HL-60 (cell line): ENCODE results near the gene ARHGEF11.

ENCODE experiments used
- DNase-seq, 2 experiments: peaks; one replicate each; pipeline ENCODE4 v3.0.0-alpha.2; 2010 to 2020; ENCODE audit warnings: low read depth in 1 of 2, low spot score in 1 of 2
- H3K27ac ChIP-seq: fragments of 250-450 bp; sonication (Bioruptor Pico); replicated peaks from 2 replicates; pipeline ENCODE4 v1.5.1; 2020; ENCODE audit warnings: mild to moderate bottlenecking, moderate library complexity
- H3K27me3 ChIP-seq: fragments of 250-450 bp; sonication (Bioruptor Pico); 2 replicates; pipeline ENCODE4 v1.5.1; 2021; ENCODE audit warnings: mild to moderate bottlenecking, moderate library complexity; ENCODE audit not compliant: insufficient read depth, poor library complexity, severe bottlenecking
- H3K4me3 ChIP-seq: replicated peaks from 2 replicates; pipeline ENCODE4 v1.5.1; 2011; ENCODE audit warnings: mild to moderate bottlenecking, control low read depth, low read length; ENCODE audit not compliant: insufficient read depth
- GABPA ChIP-seq: IDR thresholded peaks from 2 replicates; pipeline ENCODE4 v1.6.1; 2012; ENCODE audit warnings: low read depth
- POLR2AphosphoS5 ChIP-seq: IDR thresholded peaks from 2 replicates; pipeline ENCODE4 v1.6.1; 2012; ENCODE audit warnings: low read depth
- SPI1 ChIP-seq: IDR thresholded peaks from 2 replicates; pipeline ENCODE4 v1.6.1; 2012; ENCODE audit warnings: low read depth, mild to moderate bottlenecking, borderline replicate concordance
- TF ChIP-seq, protein P1 (sequence below): IDR thresholded peaks from one replicate; pipeline ENCODE4 v1.5.1; 2011; ENCODE audit warnings: low read length, control low read depth, inconsistent platforms; ENCODE audit not compliant: insufficient read depth
- TF ChIP-seq, protein P2 (sequence below): IDR thresholded peaks from 2 replicates; pipeline ENCODE4 v1.6.1; 2012; ENCODE audit warnings: low read depth; ENCODE audit not compliant: insufficient replicate concordance

Gene ARHGEF11

DNA sequence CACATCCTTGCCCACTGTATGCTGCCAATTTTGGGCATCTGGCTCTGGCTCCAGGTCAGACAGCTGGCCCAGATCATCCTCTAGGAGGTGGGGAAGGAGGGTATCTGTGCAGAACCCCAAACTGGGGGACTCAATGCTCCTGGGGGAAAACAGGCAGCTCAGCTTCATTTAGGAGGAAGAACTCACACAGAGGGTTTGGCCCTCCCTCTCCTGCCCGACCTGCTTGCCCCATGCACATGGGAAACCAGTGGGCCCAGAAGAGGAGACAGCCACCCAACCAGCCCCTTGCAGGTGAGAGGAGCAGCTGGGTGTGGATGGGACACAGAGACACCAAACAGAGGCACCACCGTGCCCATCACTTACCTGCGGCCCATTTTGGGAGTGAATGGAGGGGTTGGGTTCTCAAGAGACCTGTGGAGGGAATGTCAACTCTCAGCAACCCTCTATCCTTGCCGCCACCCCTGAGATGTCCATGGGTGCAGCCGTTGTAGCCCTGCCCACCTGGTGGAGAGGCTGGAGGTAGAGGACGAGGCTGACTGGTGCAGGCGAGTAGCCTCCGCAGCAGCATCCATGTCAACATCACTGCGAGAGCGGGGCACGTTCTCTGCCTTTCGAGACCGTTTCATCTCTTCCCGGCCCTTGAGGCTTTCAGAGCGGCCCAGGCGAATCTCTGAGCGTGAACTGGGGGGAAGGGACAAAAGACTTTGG lies 97.6 kb downstream of the ARHGEF11 start:
- DNase-seq, result no peak
- H3K27ac ChIP-seq, result no peak overlapping the region
- TF ChIP-seq, protein P1, sequence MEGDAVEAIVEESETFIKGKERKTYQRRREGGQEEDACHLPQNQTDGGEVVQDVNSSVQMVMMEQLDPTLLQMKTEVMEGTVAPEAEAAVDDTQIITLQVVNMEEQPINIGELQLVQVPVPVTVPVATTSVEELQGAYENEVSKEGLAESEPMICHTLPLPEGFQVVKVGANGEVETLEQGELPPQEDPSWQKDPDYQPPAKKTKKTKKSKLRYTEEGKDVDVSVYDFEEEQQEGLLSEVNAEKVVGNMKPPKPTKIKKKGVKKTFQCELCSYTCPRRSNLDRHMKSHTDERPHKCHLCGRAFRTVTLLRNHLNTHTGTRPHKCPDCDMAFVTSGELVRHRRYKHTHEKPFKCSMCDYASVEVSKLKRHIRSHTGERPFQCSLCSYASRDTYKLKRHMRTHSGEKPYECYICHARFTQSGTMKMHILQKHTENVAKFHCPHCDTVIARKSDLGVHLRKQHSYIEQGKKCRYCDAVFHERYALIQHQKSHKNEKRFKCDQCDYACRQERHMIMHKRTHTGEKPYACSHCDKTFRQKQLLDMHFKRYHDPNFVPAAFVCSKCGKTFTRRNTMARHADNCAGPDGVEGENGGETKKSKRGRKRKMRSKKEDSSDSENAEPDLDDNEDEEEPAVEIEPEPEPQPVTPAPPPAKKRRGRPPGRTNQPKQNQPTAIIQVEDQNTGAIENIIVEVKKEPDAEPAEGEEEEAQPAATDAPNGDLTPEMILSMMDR, result no peak
- TF ChIP-seq GABPA (no peak), POLR2AphosphoS5 (no peak), SPI1 (no peak)
- TF ChIP-seq, protein P2, sequence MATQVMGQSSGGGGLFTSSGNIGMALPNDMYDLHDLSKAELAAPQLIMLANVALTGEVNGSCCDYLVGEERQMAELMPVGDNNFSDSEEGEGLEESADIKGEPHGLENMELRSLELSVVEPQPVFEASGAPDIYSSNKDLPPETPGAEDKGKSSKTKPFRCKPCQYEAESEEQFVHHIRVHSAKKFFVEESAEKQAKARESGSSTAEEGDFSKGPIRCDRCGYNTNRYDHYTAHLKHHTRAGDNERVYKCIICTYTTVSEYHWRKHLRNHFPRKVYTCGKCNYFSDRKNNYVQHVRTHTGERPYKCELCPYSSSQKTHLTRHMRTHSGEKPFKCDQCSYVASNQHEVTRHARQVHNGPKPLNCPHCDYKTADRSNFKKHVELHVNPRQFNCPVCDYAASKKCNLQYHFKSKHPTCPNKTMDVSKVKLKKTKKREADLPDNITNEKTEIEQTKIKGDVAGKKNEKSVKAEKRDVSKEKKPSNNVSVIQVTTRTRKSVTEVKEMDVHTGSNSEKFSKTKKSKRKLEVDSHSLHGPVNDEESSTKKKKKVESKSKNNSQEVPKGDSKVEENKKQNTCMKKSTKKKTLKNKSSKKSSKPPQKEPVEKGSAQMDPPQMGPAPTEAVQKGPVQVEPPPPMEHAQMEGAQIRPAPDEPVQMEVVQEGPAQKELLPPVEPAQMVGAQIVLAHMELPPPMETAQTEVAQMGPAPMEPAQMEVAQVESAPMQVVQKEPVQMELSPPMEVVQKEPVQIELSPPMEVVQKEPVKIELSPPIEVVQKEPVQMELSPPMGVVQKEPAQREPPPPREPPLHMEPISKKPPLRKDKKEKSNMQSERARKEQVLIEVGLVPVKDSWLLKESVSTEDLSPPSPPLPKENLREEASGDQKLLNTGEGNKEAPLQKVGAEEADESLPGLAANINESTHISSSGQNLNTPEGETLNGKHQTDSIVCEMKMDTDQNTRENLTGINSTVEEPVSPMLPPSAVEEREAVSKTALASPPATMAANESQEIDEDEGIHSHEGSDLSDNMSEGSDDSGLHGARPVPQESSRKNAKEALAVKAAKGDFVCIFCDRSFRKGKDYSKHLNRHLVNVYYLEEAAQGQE, result no peak
- no peaks in the 10 kb centered on the region for H3K27me3 ChIP-seq
- no peak overlapping the region for H3K4me3 ChIP-seq

DNA sequence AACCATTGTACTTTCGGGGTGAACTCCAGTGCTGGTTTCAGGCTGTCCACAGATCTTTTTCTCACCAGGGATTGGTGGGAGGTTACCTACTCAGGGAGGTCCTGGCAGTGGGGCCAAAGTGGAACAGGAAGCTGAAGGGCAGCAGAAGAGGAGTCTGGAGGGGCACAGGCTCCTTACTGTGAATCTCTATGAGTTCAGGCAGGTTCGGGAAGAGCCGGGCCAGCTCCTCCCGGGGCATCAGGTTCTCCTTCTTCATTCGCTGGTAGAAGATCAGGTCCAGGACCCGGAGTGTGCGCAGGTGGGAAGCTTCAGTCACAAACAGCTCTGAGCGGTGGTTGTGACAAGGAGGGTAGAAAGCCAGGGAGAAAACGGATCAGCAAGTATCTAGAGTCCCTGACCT lies 98.4 kb downstream of the ARHGEF11 start:
- no peak overlapping the region for H3K4me3 ChIP-seq
- no peak overlapping the region for H3K27ac ChIP-seq
- no peaks in the 10 kb centered on the region for H3K27me3 ChIP-seq
- TF ChIP-seq, protein P2, result no peak
- TF ChIP-seq, protein P1, result no peak
- no peak for TF ChIP-seq POLR2AphosphoS5
- TF ChIP-seq SPI1, result no peak
- TF ChIP-seq GABPA, result no peak
- DNase-seq, result no peak

DNA sequence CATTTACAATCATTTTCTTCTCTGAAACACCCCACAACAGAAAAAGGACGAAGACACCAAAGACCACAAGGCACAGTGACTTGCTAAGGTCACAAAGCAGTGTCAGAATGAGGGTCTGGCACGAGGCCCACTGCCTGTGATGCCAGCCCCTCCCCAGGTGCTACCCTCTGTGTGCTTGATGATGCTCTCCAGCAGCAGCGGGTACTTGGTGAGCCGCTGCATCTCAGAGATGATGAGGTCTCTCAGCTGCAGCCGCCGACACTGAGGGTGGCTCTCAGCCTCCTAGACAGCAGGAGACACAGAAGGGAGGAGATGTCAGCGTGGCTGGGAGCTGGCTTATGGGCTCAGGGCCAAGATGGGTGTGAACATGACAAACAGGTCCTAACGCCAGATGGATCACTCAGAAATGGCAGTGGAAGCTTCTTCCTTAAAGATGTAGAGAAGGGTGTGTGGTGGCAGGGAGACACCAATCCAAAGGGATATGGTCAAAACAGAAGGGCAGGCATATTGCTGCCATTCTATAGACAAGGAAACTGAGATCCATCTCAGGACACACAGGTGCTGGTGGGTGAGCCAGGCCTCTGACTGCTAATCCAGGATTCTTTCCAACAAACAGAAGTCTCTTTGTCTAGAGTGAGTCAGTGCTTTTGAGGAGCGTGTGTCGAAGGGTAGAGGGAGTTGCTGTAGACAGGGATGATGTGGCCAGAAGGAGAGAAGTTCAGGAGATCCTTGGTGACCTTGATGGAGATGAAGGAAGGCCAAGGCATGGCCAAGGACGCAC lies 99.5 kb downstream of the ARHGEF11 start:
- no peak for DNase-seq
- Histone ChIP-seq H3K27me3 (no peaks in the 10 kb centered on the region), H3K4me3 (no peak overlapping the region), H3K27ac (no peak overlapping the region)
- TF ChIP-seq GABPA (no peak), POLR2AphosphoS5 (no peak), SPI1 (no peak)
- TF ChIP-seq, protein P2, result no peak
- TF ChIP-seq, protein P1, result no peak
